ENCODE measurements around the gene FEN1.

DNA sequence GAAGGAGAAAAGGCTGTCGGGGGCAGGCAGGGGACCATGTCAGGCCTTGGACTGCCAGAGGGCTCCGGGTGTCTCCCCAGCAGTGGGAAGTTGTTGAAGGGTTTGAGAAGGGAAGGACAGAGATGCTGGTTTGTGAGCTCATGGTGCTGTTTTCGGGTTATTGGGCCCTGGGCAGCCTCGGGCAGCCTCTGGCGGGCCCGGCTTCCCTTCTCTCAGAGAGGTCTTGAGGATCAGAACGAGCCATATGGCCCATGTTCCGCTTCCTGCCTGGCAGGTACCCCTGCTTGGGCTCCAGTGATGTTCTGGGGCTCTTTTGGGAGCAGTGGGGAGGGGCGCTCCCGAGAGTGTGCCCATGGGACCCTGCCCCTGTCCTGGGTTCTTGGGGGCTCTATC, 30.5 kb upstream of the FEN1 start:
- TF ChIP-seq EP300 (IDR thresholded peaks at IDR 0.05), result no peak
- no peak for TF ChIP-seq POLR2A (IDR thresholded peaks at IDR 0.05)

Measured in stomach (tissue), 4 donors.